OCI-LY7 (cell line): Measurements from ENCODE around the gene IGSF8.

Experiments used
- EZH2phosphoT487 ChIP-seq: fragments of 200-600 bp; sonication (generic); IDR thresholded peaks from 2 replicates; pipeline ENCODE4 v1.6.1; 2018; ENCODE audit warnings: low read depth, borderline replicate concordance, mild to moderate bottlenecking, mixed run types, antibody characterized with exemption, low read length, moderate library complexity, mixed read lengths
- TF ChIP-seq, protein P1 (sequence below): fragments of 200-600 bp; sonication (generic); conservative IDR thresholded peaks from 2 replicates; pipeline ENCODE4 v1.5.1; 2014; ENCODE audit warnings: mild to moderate bottlenecking, antibody characterized with exemption, low read length, moderate library complexity, mixed read lengths

DNA sequence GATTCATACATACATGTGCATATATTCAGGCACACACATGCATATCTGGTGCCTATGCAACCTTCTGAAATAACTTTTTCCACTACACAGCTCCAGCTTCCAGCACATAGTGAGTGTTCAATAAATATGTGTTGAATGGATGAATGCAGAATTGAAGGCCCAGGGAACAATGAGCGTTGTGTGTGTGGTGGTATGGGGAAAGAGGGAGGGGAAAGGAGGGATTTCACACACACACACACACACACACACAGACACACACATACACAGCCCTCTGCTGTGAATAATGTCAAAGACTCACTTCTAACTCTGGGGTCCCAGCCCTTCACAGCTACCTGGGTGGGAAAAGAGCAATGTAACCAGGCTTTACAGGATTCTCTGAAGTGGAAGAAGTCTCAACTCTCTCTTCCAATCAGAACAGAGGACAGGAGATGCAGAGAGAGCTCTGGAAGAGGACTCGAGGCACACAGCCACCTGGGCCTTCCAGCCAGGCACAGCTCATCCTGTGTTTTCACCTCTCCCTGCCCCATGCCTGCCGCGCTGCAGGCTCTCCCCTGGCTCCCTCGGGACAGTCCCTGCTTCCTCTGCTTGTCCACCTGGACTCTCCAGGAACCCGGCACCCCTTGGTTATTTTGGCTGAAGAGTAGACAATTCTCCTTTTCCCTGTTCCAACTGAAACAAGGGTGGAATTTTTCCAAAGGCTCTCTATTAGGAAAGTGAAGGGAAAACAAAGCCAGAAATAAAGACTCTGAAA, 5.4 kb upstream of the IGSF8 start:
- TF ChIP-seq, protein P1, sequence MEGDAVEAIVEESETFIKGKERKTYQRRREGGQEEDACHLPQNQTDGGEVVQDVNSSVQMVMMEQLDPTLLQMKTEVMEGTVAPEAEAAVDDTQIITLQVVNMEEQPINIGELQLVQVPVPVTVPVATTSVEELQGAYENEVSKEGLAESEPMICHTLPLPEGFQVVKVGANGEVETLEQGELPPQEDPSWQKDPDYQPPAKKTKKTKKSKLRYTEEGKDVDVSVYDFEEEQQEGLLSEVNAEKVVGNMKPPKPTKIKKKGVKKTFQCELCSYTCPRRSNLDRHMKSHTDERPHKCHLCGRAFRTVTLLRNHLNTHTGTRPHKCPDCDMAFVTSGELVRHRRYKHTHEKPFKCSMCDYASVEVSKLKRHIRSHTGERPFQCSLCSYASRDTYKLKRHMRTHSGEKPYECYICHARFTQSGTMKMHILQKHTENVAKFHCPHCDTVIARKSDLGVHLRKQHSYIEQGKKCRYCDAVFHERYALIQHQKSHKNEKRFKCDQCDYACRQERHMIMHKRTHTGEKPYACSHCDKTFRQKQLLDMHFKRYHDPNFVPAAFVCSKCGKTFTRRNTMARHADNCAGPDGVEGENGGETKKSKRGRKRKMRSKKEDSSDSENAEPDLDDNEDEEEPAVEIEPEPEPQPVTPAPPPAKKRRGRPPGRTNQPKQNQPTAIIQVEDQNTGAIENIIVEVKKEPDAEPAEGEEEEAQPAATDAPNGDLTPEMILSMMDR: no peak
- no peak for TF ChIP-seq EZH2phosphoT487
